ENCODE measurements around the gene KCNK3. TPM values are rescaled to one million over a fixed set of nuclear protein-coding genes. Genes with fewer than 3 reads are reported as not detected.

KCNK3 gene
- total RNA-seq, 1 experiment from 2014 or later = 0.09 TPM

- no peak overlapping the region for H3K27ac ChIP-seq (ENCODE audit: insufficient read length, low read depth, low read length)
- H4K5ac ChIP-seq (ENCODE audit: insufficient read length, low read depth, low read length) = no peak overlapping the region
- no peaks in the 10 kb centered on the region for H3K79me2 ChIP-seq (ENCODE audit: insufficient read depth, low read length)
- H3T11ph ChIP-seq (ENCODE audit: low read length) = no peak overlapping the region
- H3K79me1 ChIP-seq (ENCODE audit: insufficient read depth, low read depth, low read length, poor library complexity, severe bottlenecking) = no peaks in the 10 kb centered on the region
- no peaks in the 10 kb centered on the region for H3K27me3 ChIP-seq (ENCODE audit: insufficient read depth, low read length)
- no peak overlapping the region for H3K4ac ChIP-seq (ENCODE audit: low read depth, low read length)
- H2BK15ac ChIP-seq (ENCODE audit: low read depth, low read length) = no peak overlapping the region
- TF ChIP-seq CTCF (conservative IDR thresholded peaks at IDR 0.05) = no peak
- no peak overlapping the region for H3K23ac ChIP-seq (ENCODE audit: insufficient read length, low read depth, low read length)
- Mint-ChIP-seq H3K27me3 (ENCODE audit: low read depth) (peaks cover 35% of the 10 kb centered on the region), H3K4me3 (no peak overlapping the region), H3K36me3 (ENCODE audit: insufficient read depth in 1 of 3, low read depth in 3 of 3) (no peaks in the 10 kb centered on the region), H3K4me1 (peaks cover 19 to 46% of the 10 kb centered on the region in 2 experiments), H3K9me3 (peaks cover 0 to 3% of the 10 kb centered on the region in 2 experiments; a peak in 1 of 5 replicates), H3K27ac (no peak overlapping the region)
- no peak overlapping the region for H2BK12ac ChIP-seq (ENCODE audit: insufficient read length, low read depth, low read length)
- H3K14ac ChIP-seq (ENCODE audit: insufficient read depth, low read length) = no peak overlapping the region
- no peak overlapping the region for H4K8ac ChIP-seq (replicated peaks; ENCODE audit: insufficient read length, low read depth, low read length)
- H2AK5ac ChIP-seq (ENCODE audit: insufficient read length, low read length) = no peak overlapping the region
- H2BK5ac ChIP-seq (ENCODE audit: insufficient read length, low read length) = no peak overlapping the region
- H4K20me1 ChIP-seq (ENCODE audit: control insufficient read depth, insufficient read depth, insufficient read length) = no peaks in the 10 kb centered on the region
- no peak for DNase-seq
- no peak overlapping the region for H3K9ac ChIP-seq (ENCODE audit: extremely low read depth, insufficient read length, low read length)
- H3K23me2 ChIP-seq (ENCODE audit: insufficient read length, low read depth, low read length, poor library complexity, severe bottlenecking) = no peaks in the 10 kb centered on the region
- no peak overlapping the region for H2AFZ ChIP-seq (ENCODE audit: low read length)
- H4K91ac ChIP-seq (ENCODE audit: insufficient read length, low read depth, low read length) = no peak overlapping the region
- H3K4me2 ChIP-seq (ENCODE audit: insufficient read depth, insufficient read length, low read length) = no peak overlapping the region
- no peaks in the 10 kb centered on the region for H3K9me3 ChIP-seq (ENCODE audit: control insufficient read depth, low read depth, low read length)
- no peak overlapping the region for H3K56ac ChIP-seq (ENCODE audit: insufficient read length, low read depth, low read length)
- H2BK20ac ChIP-seq (ENCODE audit: low read depth, low read length, poor library complexity, severe bottlenecking) = no peak overlapping the region
- peaks cover 3% of the 10 kb centered on the region; the same call in 1 of the 2 replicates for H3K4me1 ChIP-seq (ENCODE audit: insufficient read depth, low read length)
- no CpG with 5 or more reads among the region's 7 CpGs for WGBS (ENCODE audit: extremely low coverage, insufficient read length, low lambda C conversion rate)
- no peak overlapping the region for H2BK120ac ChIP-seq (ENCODE audit: low read depth, low read length, poor library complexity, severe bottlenecking)
- H3K18ac ChIP-seq (ENCODE audit: insufficient read length, low read depth, low read length) = no peak overlapping the region
These were observed 43.2 kb upstream of the KCNK3 start for GRCh38 chr2:26649322-26649721.

Measured in H9 (cell line).